Measurements from ENCODE around the gene CIDEC. TPM values are rescaled to one million over a fixed set of nuclear protein-coding genes. Genes with fewer than 3 reads are reported as not detected.
A peak's percentile ranks its signal among the peaks of the same experiment; 100 is the strongest.
"Not testable (repeated sequence)": the region's sequence is repeated elsewhere in the genome, so short reads cannot be mapped to it uniquely, and the experiment has no call there.

The CIDEC gene
- total and polyA plus RNA-seq, 5 experiments from 2014 or later, result 0.26 to 0.31 TPM; not detected in 3

- peaks cover 22 to 65% (median 57%) of the 10 kb centered on the region in 4 donors for H3K4me1 Mint-ChIP-seq
- peaks cover 2 to 13% (median 6%) of the 10 kb centered on the region in 3 donors for H3K36me3 Mint-ChIP-seq
- DNase-seq (no peak), ATAC-seq (no peak)
- no peaks in the 10 kb centered on the region for H3K27me3 Mint-ChIP-seq
- no peak overlapping the region for H3K4me3 Mint-ChIP-seq
- H3K9me3 Mint-ChIP-seq, result peaks cover 0 to 2% (median 0%) of the 10 kb centered on the region in 9 donors
- POLR2A ChIA-PET, result no interaction called here
- peak overlapping the region; percentile 63 to 91 (median 74) for H3K27ac Mint-ChIP-seq
These were observed 18.6 kb upstream of the CIDEC start for GRCh38 chr3:9898467-9899241.

- H3K4me1 Mint-ChIP-seq, result peaks cover 24 to 64% (median 57%) of the 10 kb centered on the region in 4 donors
- H3K36me3 Mint-ChIP-seq, result peaks cover 5 to 23% (median 6%) of the 10 kb centered on the region in 3 donors
- no peaks in the 10 kb centered on the region for H3K27me3 Mint-ChIP-seq
- H3K9me3 Mint-ChIP-seq, result peaks cover 0 to 2% (median 0%) of the 10 kb centered on the region in 9 donors
- no peak overlapping the region for H3K4me3 Mint-ChIP-seq
- ATAC-seq (no peak), DNase-seq (no peak)
- H3K27ac Mint-ChIP-seq, result peak overlapping the region; percentile 31 to 91 (median 78)
- POLR2A ChIA-PET, result interaction anchor here (1.3 kb wide), 1 partner anchor 36 kb away, joined by 4 read pairs; the partner anchor contains the start of gene CRELD1
These were observed 17.6 kb upstream of the CIDEC start for GRCh38 chr3:9897408-9898372.

- not testable (repeated sequence) for DNase-seq, H3K27me3 Mint-ChIP-seq, H3K9me3 Mint-ChIP-seq, H3K4me3 Mint-ChIP-seq, ATAC-seq
- POLR2A ChIA-PET, result interaction anchor here (1.3 kb wide), 1 partner anchor 37 kb away, joined by 4 read pairs; the partner anchor contains the start of gene CRELD1
- H3K27ac Mint-ChIP-seq, result peak overlapping the region in 9 of 10 donors; percentile 41 to 84 (median 64)
- peaks cover 5 to 30% (median 6%) of the 10 kb centered on the region in 3 donors for H3K36me3 Mint-ChIP-seq
- peaks cover 22 to 61% (median 56%) of the 10 kb centered on the region in 4 donors for H3K4me1 Mint-ChIP-seq
These were observed 16.8 kb upstream of the CIDEC start for GRCh38 chr3:9896755-9897407.

- peaks cover 5 to 30% (median 6%) of the 10 kb centered on the region in 3 donors for H3K36me3 Mint-ChIP-seq
- H3K4me1 Mint-ChIP-seq, result peaks cover 27 to 64% (median 58%) of the 10 kb centered on the region in 4 donors
- H3K4me3 Mint-ChIP-seq, ATAC-seq, H3K27me3 Mint-ChIP-seq, H3K9me3 Mint-ChIP-seq, DNase-seq: not testable (repeated sequence)
- peak overlapping the region in 7 of 10 donors; percentile 9 to 79 (median 61) for H3K27ac Mint-ChIP-seq
- POLR2A ChIA-PET, result interaction anchor here (3.9 kb wide), 1 partner anchor 38 kb away, joined by 17 read pairs; the partner anchor contains the start of gene CRELD1
These were observed 15.7 kb upstream of the CIDEC start for GRCh38 chr3:9895715-9896114.

GRCh38 chr3:9893739-9894138 lies 13.7 kb upstream of the CIDEC start:
- H3K36me3 Mint-ChIP-seq, result peaks cover 5 to 30% (median 6%) of the 10 kb centered on the region in 3 donors
- peaks cover 29 to 66% (median 60%) of the 10 kb centered on the region in 4 donors for H3K4me1 Mint-ChIP-seq
- H3K4me3 Mint-ChIP-seq, result peak overlapping the region in 3 of 10 donors; percentile 8 to 45 (median 18)
- no peak for DNase-seq
- ATAC-seq, result no peak
- H3K27me3 Mint-ChIP-seq, result no peaks in the 10 kb centered on the region
- peaks cover 0 to 2% (median 0%) of the 10 kb centered on the region in 9 donors for H3K9me3 Mint-ChIP-seq
- POLR2A ChIA-PET, result interaction anchor here (1.0 to 3.9 kb wide), 4 partner anchors 10 to 93 kb away, joined by 3 to 17 read pairs (median 6); partner anchors contain the start of genes CRELD1 and EMC3
- peak overlapping the region in 7 of 10 donors; percentile 26 to 81 (median 73) for H3K27ac Mint-ChIP-seq

- Mint-ChIP-seq H3K4me3 (peak overlapping the region; percentile 93 to 99 (median 96)), H3K9me3 (peaks cover 0 to 2% (median 0%) of the 10 kb centered on the region in 9 donors), H3K36me3 (peaks cover 5 to 30% (median 6%) of the 10 kb centered on the region in 3 donors), H3K27me3 (no peaks in the 10 kb centered on the region), H3K27ac (peak overlapping the region; percentile 94 to 100 (median 100)), H3K4me1 (peaks cover 23 to 49% (median 44%) of the 10 kb centered on the region in 4 donors)
- POLR2A ChIA-PET, result interaction anchor here (0.5 to 3.5 kb wide), 17 partner anchors 10 to 528 kb away, joined by 3 to 52 read pairs (median 4); partner anchors contain the start of genes BRPF1, CRELD1, IL17RE and MTMR14
- DNase-seq (no peak), ATAC-seq (peak in 1 of 2 donors; percentile 0)
These were observed 11.1 kb upstream of the CIDEC start for GRCh38 chr3:9891072-9891622.

- H3K36me3 Mint-ChIP-seq, result peaks cover 5 to 30% (median 6%) of the 10 kb centered on the region in 3 donors
- ATAC-seq (peak; percentile 89 to 92), DNase-seq (peak; percentile 83 to 95 (median 90))
- peaks cover 20 to 42% (median 39%) of the 10 kb centered on the region in 4 donors for H3K4me1 Mint-ChIP-seq
- peaks cover 0 to 2% (median 0%) of the 10 kb centered on the region in 9 donors for H3K9me3 Mint-ChIP-seq
- H3K27me3 Mint-ChIP-seq, result no peaks in the 10 kb centered on the region
- H3K4me3 Mint-ChIP-seq, result peak within 1 kb of the TSS; percentile 93 to 99 (median 96)
- H3K27ac Mint-ChIP-seq, result peak within 1 kb of the TSS; percentile 94 to 100 (median 100)
- POLR2A ChIA-PET, result interaction anchor here (0.5 to 3.5 kb wide), 24 partner anchors 11 to 527 kb away, joined by 3 to 52 read pairs (median 4); partner anchors contain the start of genes ARPC4, BRPF1, CRELD1 and IL17RE
These were observed 10.4 kb upstream of the CIDEC start, which contains the start of gene JAGN1 for GRCh38 chr3:9890249-9891071. JAGN1 (plus strand) TSS chr3:9890610; CDS start chr3:9890723, 113 bp downstream.

- no peak for DNase-seq
- H3K4me1 Mint-ChIP-seq, result peaks cover 17 to 34% (median 33%) of the 10 kb centered on the region in 4 donors
- H3K36me3 Mint-ChIP-seq, result peaks cover 5 to 23% (median 6%) of the 10 kb centered on the region in 3 donors
- peak overlapping the region in 9 of 10 donors; percentile 94 to 100 (median 100) for H3K27ac Mint-ChIP-seq
- peaks cover 0 to 2% (median 0%) of the 10 kb centered on the region in 9 donors for H3K9me3 Mint-ChIP-seq
- POLR2A ChIA-PET, result interaction anchor here (0.6 to 3.5 kb wide), 8 partner anchors 12 to 493 kb away, joined by 3 to 52 read pairs (median 7); partner anchors contain the start of genes CRELD1, IL17RE and TTLL3
- H3K4me3 Mint-ChIP-seq, result peak overlapping the region in 5 of 10 donors; percentile 93 to 99 (median 97)
- ATAC-seq, result no peak
- no peaks in the 10 kb centered on the region for H3K27me3 Mint-ChIP-seq
These were observed 9.4 kb upstream of the CIDEC start for GRCh38 chr3:9889405-9889804.

GRCh38 chr3:9888540-9888939 lies 8.5 kb upstream of the CIDEC start:
- no peak overlapping the region for H3K4me3 Mint-ChIP-seq
- POLR2A ChIA-PET, result interaction anchor here (3.5 kb wide), 1 partner anchor 44 kb away, joined by 52 read pairs; the partner anchor contains the start of gene CRELD1
- ATAC-seq (no peak), DNase-seq (no peak)
- peaks cover 13 to 27% (median 25%) of the 10 kb centered on the region in 4 donors for H3K4me1 Mint-ChIP-seq
- H3K36me3 Mint-ChIP-seq, result peaks cover 0 to 15% (median 3%) of the 10 kb centered on the region in 3 donors
- peak overlapping the region in 1 of 10 donors; percentile 35 for H3K27ac Mint-ChIP-seq
- no peaks in the 10 kb centered on the region for H3K27me3 Mint-ChIP-seq
- H3K9me3 Mint-ChIP-seq, result peaks cover 0 to 2% (median 0%) of the 10 kb centered on the region in 9 donors

- Mint-ChIP-seq H3K4me1 (peaks cover 6 to 16% (median 16%) of the 10 kb centered on the region in 4 donors), H3K9me3 (peaks cover 0 to 2% (median 0%) of the 10 kb centered on the region in 9 donors), H3K36me3 (peaks cover 0 to 4% (median 0%) of the 10 kb centered on the region in 3 donors), H3K27me3 (no peaks in the 10 kb centered on the region), H3K27ac (no peak overlapping the region), H3K4me3 (no peak overlapping the region)
- DNase-seq, result no peak
- POLR2A ChIA-PET, result no interaction called here
- no peak for ATAC-seq
These were observed 7.4 kb upstream of the CIDEC start for GRCh38 chr3:9887480-9887879.

Measured in naive thymus-derived CD8-positive, alpha-beta T cell (primary cell).